SK-N-SH treated with all-trans-retinoic acid at 6 μM for 48 hours (cell line): ENCODE results near the gene COA8.
A peak's percentile ranks its signal among the peaks of the same experiment; 100 is the strongest.
"Not testable (repeated sequence)": the region's sequence is repeated elsewhere in the genome, so short reads cannot be mapped to it uniquely, and the experiment has no call there.

Experiments used
- ATAC-seq: fragments of 200-7000 bp; cut with Tn5 transposase; 3 replicates; pipeline ENCODE4 v1.9.1; 2020; ENCODE audit warnings: mild to moderate bottlenecking, moderate library complexity
- ARNTL ChIP-seq: fragments of 450-650 bp; formaldehyde crosslinking; IDR thresholded peaks from 2 replicates; pipeline ENCODE4 v1.5.0; 2020; ENCODE audit warnings: low read depth, mild to moderate bottlenecking, moderate library complexity, borderline replicate concordance
- BACH2 ChIP-seq: fragments of 250-450 bp; sonication (Bioruptor Pico); IDR thresholded peaks from 2 replicates; pipeline ENCODE4 v1.9.0; 2021; ENCODE audit warnings: mild to moderate bottlenecking, borderline replicate concordance
- CREB5 ChIP-seq: fragments of 250-450 bp; sonication (Bioruptor Pico); IDR thresholded peaks from 2 replicates; pipeline ENCODE4 v1.5.1; 2020; ENCODE audit warnings: low read depth, mild to moderate bottlenecking, moderate library complexity
- CSDC2 ChIP-seq: fragments of 250-450 bp; sonication (Bioruptor Pico); IDR thresholded peaks from 2 replicates; pipeline ENCODE4 v1.5.0; 2020; ENCODE audit warnings: mild to moderate bottlenecking, moderate library complexity
- CSRNP3 ChIP-seq: fragments of 250-450 bp; sonication (Bioruptor Pico); IDR thresholded peaks from 2 replicates; pipeline ENCODE4 v1.5.1; 2021; ENCODE audit warnings: mild to moderate bottlenecking, moderate library complexity
- ESRRG ChIP-seq: fragments of 250-450 bp; sonication (Bioruptor Pico); IDR thresholded peaks from 2 replicates; pipeline ENCODE4 v1.6.1; 2021; ENCODE audit warnings: mild to moderate bottlenecking
- GLIS3 ChIP-seq: fragments of 250-450 bp; sonication (Bioruptor Pico); IDR thresholded peaks from 2 replicates; pipeline ENCODE4 v1.5.0; 2020; ENCODE audit warnings: mild to moderate bottlenecking, moderate library complexity
- OSR1 ChIP-seq: fragments of 250-450 bp; sonication (Bioruptor Pico); IDR thresholded peaks from 2 replicates; pipeline ENCODE4 v1.8.0; 2022; ENCODE audit warnings: moderate library complexity, mild to moderate bottlenecking, inconsistent platforms
- PPARA ChIP-seq: fragments of 250-450 bp; sonication (Bioruptor Pico); IDR thresholded peaks from 2 replicates; pipeline ENCODE4 v1.5.0; 2020; ENCODE audit warnings: mild to moderate bottlenecking, borderline replicate concordance
- SNAI2 ChIP-seq: fragments of 250-450 bp; sonication (Bioruptor Pico); IDR thresholded peaks from 2 replicates; pipeline ENCODE4 v1.5.0; 2020; ENCODE audit warnings: mild to moderate bottlenecking, moderate library complexity
- TOX ChIP-seq: fragments of 250-450 bp; sonication (Bioruptor Pico); IDR thresholded peaks from 2 replicates; pipeline ENCODE4 v1.8.0; 2021; ENCODE audit warnings: mild to moderate bottlenecking, moderate library complexity, borderline replicate concordance
- ZFP3 ChIP-seq: fragments of 250-450 bp; sonication (Bioruptor Pico); IDR thresholded peaks from 2 replicates; pipeline ENCODE4 v1.5.0; 2020; ENCODE audit warnings: mild to moderate bottlenecking, moderate library complexity
- ZFP30 ChIP-seq: fragments of 450-650 bp; formaldehyde crosslinking; IDR thresholded peaks from 2 replicates; pipeline ENCODE4 v1.5.0; 2022; ENCODE audit warnings: mild to moderate bottlenecking, moderate library complexity
- ZNF565 ChIP-seq: fragments of 450-650 bp; formaldehyde crosslinking; conservative IDR thresholded peaks from 2 replicates; pipeline ENCODE4 v1.5.0; 2020; ENCODE audit warnings: low read depth, mild to moderate bottlenecking, moderate library complexity
- ZNF8 ChIP-seq: fragments of 450-650 bp; formaldehyde crosslinking; IDR thresholded peaks from 2 replicates; pipeline ENCODE4 v1.5.0; 2020; ENCODE audit warnings: mild to moderate bottlenecking, moderate library complexity
- TF ChIP-seq, protein P1 (sequence below): fragments of 250-450 bp; sonication (Bioruptor Pico); IDR thresholded peaks from 2 replicates; pipeline ENCODE4 v1.8.0; 2020; ENCODE audit warnings: mild to moderate bottlenecking, moderate library complexity, borderline replicate concordance
- TF ChIP-seq, protein P2 (sequence below): fragments of 250-450 bp; sonication (Bioruptor Pico); IDR thresholded peaks from 2 replicates; pipeline ENCODE4 v1.5.0; 2020; ENCODE audit warnings: mild to moderate bottlenecking, moderate library complexity
- TF ChIP-seq, protein P3 (sequence below): fragments of 250-450 bp; sonication (Bioruptor Pico); IDR thresholded peaks from 2 replicates; pipeline ENCODE4 v1.8.0; 2021; ENCODE audit warnings: low read depth, mild to moderate bottlenecking, moderate library complexity, borderline replicate concordance

Gene COA8

GRCh38 chr14:103607822-103608221, 45.1 kb downstream of the COA8 start:
- TF ChIP-seq ARNTL (CRISPR knock-in tag) (no peak), ZNF8 (no peak), ESRRG (CRISPR knock-in tag) (no peak), ZFP3 (no peak), ZFP30 (CRISPR knock-in tag) (no peak), CSRNP3 (CRISPR knock-in tag) (no peak), CREB5 (CRISPR knock-in tag) (no peak), CSDC2 (CRISPR knock-in tag) (no peak)
- TF ChIP-seq, protein P1, sequence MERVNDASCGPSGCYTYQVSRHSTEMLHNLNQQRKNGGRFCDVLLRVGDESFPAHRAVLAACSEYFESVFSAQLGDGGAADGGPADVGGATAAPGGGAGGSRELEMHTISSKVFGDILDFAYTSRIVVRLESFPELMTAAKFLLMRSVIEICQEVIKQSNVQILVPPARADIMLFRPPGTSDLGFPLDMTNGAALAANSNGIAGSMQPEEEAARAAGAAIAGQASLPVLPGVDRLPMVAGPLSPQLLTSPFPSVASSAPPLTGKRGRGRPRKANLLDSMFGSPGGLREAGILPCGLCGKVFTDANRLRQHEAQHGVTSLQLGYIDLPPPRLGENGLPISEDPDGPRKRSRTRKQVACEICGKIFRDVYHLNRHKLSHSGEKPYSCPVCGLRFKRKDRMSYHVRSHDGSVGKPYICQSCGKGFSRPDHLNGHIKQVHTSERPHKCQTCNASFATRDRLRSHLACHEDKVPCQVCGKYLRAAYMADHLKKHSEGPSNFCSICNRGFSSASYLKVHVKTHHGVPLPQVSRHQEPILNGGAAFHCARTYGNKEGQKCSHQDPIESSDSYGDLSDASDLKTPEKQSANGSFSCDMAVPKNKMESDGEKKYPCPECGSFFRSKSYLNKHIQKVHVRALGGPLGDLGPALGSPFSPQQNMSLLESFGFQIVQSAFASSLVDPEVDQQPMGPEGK (CRISPR knock-in tag) = no peak
- TF ChIP-seq, all 23 proteins: peak for 0
- ATAC-seq = no peak

GRCh38 chr14:103609081-103609480, 46.3 kb downstream of the COA8 start:
- ATAC-seq = not testable (repeated sequence)

- TF ChIP-seq SNAI2 (no peak), ZNF565 (no peak)
- no peak for ATAC-seq
These were observed 48.5 kb downstream of the COA8 start for GRCh38 chr14:103611215-103611614.

DNA sequence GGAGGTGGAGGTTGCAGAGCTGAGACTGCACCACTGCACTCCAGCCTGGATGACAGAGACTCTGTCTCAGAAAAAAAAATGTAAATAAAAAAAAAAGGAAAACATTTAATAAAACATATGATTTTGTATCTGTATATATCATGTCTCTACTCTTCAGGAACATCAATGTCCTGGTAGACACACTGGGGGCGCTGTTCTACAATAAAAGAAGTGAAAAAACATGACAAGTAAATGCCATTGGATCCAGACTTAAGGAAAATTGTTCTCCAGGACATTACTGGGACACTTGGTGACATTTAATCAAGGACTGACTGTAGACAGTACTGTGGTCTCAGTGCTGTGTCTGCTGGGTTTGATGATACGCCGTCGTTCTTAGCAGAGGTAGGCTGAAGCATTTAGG, 50.8 kb downstream of the COA8 start:
- ATAC-seq = peak; percentile 59; the same call in 2 of the 3 replicates
- no peak for TF ChIP-seq SNAI2
- no peak for TF ChIP-seq GLIS3 (CRISPR knock-in tag)
- no peak for TF ChIP-seq PPARA (CRISPR knock-in tag)
- TF ChIP-seq TOX = no peak
- no peak for TF ChIP-seq ZNF8
- no peak for TF ChIP-seq OSR1

DNA sequence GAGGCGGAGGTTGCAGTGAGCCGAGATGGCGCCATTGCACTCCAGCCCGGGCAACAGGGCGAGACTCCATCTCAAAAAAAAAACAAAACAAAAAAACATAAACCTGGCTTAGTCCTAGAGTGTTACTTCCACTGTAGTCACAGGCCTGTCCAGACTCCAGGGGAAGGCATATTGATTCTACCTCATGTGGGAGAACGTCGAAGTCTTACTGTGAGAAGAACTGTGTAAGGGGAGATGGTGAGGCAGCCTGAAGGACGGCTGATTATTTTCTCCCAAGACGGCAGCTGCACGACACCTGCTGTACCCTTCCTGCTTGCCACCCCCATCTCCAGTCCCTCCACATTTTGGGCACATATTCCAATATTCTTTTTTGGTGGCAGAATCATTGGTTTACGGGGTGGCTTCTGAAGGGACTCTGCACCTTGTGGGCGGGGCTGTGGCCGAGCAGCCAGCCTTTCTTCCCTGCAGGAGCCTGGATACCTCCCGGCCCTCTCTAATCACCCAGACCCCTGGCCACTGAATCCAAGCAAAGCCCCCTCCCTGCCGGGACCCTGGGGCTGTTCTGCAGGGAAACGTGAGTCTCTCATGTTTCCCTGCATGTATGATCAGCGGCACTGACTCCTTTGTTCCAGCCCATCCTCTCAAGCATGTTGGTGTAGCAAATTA, 54.0 kb downstream of the COA8 start:
- TF ChIP-seq, protein P2, sequence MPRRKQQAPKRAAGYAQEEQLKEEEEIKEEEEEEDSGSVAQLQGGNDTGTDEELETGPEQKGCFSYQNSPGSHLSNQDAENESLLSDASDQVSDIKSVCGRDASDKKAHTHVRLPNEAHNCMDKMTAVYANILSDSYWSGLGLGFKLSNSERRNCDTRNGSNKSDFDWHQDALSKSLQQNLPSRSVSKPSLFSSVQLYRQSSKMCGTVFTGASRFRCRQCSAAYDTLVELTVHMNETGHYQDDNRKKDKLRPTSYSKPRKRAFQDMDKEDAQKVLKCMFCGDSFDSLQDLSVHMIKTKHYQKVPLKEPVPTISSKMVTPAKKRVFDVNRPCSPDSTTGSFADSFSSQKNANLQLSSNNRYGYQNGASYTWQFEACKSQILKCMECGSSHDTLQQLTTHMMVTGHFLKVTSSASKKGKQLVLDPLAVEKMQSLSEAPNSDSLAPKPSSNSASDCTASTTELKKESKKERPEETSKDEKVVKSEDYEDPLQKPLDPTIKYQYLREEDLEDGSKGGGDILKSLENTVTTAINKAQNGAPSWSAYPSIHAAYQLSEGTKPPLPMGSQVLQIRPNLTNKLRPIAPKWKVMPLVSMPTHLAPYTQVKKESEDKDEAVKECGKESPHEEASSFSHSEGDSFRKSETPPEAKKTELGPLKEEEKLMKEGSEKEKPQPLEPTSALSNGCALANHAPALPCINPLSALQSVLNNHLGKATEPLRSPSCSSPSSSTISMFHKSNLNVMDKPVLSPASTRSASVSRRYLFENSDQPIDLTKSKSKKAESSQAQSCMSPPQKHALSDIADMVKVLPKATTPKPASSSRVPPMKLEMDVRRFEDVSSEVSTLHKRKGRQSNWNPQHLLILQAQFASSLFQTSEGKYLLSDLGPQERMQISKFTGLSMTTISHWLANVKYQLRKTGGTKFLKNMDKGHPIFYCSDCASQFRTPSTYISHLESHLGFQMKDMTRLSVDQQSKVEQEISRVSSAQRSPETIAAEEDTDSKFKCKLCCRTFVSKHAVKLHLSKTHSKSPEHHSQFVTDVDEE (CRISPR knock-in tag) = no peak
- TF ChIP-seq, protein P3, sequence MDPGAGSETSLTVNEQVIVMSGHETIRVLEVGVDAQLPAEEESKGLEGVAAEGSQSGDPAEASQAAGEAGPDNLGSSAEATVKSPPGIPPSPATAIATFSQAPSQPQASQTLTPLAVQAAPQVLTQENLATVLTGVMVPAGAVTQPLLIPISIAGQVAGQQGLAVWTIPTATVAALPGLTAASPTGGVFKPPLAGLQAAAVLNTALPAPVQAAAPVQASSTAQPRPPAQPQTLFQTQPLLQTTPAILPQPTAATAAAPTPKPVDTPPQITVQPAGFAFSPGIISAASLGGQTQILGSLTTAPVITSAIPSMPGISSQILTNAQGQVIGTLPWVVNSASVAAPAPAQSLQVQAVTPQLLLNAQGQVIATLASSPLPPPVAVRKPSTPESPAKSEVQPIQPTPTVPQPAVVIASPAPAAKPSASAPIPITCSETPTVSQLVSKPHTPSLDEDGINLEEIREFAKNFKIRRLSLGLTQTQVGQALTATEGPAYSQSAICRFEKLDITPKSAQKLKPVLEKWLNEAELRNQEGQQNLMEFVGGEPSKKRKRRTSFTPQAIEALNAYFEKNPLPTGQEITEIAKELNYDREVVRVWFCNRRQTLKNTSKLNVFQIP (CRISPR knock-in tag) = no peak
- TF ChIP-seq BACH2 (CRISPR knock-in tag) = no peak
- ATAC-seq = no peak
